Stimulated activated CD4-positive, alpha-beta T cell treated with anti-CD3 and anti-CD28 coated beads, Interleukin-4, amount 100 ng/mL, for 1 hour (primary cell): ENCODE results near the gene IFNL1.
"Not testable (repeated sequence)": the region's sequence is repeated elsewhere in the genome, so short reads cannot be mapped to it uniquely, and the experiment has no call there.

Experiments used
- DNase-seq: peaks from one replicate; pipeline ENCODE4 v3.0.0-alpha.2; 2020

IFNL1 gene

DNA sequence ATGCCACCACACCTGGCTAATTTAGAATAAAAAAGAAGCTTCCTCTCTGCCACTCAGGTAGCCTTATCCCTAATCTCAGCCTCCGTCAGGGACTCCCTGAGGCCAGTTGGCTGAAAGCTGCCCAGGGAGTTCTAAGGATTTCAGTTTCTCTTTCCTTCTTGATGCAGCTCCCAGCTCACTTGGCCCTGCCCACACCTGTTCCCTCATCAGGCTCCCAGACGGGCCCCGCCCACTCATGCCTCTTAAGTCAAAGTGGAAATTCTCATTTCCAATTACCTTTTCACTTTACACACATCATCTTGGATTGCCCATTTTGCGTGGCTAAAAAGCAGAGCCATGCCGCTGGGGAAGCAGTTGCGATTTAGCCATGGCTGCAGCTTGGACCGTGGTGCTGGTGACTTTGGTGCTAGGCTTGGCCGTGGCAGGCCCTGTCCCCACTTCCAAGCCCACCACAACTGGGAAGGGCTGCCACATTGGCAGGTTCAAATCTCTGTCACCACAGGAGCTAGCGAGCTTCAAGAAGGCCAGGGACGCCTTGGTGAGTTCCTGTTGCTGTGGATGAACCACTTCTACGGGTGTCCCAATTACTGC is at the start of gene IFNL1:
Gene IFNL1 (plus strand): TSS at position 353 of the 591 bp plus-strand sequence. CDS start 15 bp downstream, at position 368.
- DNase-seq: no peak

DNA sequence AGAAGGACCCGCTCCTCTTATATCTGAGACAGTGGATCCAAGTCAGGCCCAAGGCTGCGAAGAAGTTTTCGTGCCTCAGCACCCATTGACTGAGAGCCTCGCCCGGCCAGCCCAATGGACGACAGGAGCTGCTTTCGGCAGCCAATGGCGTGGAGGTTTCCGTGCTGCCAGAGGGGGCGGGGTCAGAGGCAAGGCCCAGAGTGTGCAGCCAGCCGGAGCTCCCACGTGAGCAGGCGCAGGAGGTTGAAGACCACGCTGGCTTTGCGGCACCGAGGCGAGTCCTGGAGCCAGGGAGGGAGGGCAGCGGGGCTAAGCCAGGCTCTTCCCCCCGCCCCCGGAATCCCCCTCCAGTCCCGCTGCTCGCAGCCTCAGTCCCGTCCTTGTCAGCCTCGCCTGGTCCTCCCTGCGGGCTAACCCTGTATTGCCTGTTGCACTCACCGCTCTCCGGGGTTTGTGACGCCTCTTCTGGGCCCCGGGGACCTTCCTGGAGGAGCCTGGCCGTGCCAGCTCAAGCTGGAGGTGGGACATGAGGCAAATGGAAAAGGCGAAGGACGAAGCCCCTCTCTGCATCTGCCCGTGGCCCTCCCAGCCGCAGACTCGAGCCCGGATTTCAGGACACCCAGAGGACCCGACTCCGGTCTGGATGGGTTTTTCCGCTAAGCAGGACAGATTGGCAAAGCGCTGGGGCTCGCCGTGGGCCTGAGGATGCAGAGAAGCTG is 49.1 kb upstream of the IFNL1 start:
- peak; percentile 41 for DNase-seq

DNA sequence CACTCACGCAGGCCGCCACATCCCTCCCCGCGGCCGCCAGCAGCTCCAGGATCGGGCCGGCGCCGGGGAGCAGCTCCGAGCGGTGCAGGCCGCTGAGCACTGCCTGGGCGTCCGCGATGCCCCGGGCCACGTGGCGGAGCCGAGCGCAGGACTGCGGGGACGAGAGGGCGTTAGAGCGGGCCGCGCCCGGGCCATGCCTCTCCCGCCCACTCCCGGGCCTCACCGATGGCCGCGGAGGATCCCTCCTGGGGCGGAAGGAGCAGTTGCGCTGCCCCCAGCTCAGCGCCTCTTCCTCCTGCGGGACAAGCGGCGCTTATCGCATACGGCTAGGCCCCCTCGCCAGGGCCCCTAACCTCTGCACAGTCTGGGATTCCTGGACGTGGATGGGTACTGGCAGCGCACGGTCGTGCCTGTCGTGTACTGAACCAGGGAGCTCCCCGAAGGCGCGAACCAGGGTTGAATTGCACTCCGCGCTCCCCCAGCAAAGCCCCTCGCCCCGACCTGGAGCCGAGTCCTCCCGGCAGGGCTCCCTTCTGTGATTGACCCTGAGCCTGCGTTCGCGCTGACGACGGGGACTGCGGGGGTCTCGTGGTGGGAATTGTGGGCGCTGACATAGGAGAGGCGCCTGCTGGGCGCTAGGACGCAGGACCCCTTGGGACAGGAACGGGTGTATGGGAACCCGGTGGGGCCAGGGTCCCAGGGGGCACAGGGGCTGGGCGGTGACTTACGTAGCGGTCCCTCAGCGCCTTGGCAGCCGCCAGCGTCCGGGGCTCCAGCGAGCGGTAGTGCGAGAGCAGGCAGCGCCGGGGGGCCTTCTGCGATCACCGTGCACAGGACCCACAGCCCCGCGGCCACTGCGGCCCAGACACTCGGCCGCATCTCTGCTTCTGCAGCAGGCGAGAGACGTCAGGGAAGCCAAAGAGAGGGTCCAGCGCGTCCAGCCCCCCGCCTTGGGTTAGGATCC is 48.2 kb upstream of the IFNL1 start:
- peak; percentile 8 for DNase-seq

DNA sequence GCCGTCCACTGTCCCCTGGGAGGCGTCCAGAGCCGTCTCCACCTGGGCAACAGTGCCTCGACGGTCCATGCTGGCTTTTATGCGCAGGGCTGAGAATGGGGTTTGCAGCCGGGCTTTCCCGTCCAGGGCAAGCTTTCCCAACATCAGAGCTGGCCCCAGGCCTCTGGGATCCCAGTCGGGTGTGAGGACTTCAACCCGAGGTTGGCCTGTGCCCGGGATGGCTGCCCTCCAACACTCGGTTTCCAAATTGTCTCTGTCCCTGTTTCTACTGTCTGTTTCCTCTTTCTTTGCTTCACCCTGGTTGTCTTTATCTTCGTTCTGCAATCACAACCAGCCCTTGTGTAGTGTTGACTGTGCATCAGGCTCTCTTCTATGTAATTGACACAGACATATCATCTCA is 47.4 kb upstream of the IFNL1 start, which contains the start of gene IFNL4:
Gene IFNL4 (minus strand): TSS at position 51 of the 400 bp plus-strand sequence.
- DNase-seq: no peak

GRCh38 chr19:39251081-39251480 is 45.1 kb upstream of the IFNL1 start:
- DNase-seq: no peak

DNA sequence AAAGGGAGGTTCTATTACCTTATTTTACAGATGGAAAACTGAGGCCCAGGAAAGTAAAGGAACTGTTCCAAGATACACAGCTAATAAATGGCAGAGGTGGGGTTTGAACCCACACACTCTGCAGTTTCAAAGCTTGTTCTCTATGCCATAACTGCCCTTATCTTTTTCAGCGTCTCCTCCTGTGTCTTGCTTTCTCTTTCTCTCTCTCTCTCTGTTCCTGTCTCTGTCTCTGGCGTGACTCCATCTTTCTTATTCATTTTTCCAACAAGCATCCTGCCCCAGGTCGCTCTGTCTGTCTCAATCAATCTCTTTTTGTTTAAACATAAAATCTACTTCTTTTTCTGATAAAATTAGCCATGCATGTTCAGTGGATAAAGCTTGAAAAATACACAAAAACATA is 44.4 kb upstream of the IFNL1 start:
- DNase-seq: no peak

DNA sequence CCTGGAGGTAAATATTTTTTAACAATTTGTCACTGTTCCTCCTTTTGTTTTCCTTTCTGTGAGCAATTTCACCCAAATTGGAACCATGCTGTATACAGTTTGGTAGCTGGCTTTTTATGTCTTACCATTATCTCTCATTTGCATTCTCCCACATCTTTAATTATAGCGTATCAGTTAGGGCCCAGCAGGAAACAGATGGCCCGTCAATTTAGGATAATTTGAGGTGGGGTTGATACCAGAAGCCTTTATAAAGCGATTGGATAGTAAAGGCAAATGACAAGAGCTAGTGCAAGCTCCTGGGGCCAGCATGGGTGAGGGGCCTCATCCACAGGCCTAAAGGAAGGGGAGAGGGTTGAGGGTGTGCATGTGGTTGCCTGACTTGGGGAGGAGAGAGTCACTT is 43.7 kb upstream of the IFNL1 start:
- no peak for DNase-seq

- no peak for DNase-seq
These were observed 42.6 kb upstream of the IFNL1 start for GRCh38 chr19:39253374-39254149.

DNA sequence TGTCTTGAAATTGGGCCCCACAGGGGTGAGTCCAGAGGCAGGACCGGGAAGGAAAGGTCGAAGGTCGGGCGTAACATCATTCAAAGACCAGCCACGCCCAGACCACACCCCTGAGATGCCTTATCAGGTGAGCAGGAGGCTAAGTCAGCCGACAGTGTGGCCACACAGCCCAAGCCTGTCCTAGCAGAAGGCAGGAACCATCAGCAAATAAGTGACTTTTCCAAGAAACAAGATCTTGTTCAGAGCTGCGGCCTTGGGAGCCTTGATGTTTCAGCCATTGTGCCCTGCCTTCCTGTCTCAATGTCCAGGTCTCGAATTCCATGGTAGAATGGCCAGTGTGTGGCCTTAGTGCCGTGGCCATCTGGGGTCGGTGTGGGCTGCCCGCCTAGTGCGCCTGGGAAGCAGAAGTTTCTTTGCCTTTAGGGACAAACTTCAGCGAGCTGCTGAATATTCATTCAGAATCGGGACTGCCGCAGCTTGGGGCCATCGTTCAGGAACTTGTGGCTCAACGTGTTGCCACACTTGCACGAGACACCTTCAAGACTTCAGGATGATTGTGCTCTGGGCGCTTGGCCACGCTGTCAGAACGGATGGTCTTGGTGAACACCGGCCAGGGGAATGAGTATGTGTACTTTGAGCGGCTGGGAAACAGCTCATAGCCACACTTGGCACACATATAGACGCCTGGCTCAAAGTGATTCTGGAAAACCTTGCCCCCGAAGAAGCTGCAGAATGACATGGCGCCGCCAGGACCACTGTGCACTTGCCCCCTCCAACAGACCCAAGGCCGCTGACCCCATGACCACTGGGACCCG is 41.5 kb upstream of the IFNL1 start:
- DNase-seq: no peak

- DNase-seq: no peak
These were observed 39.0 kb upstream of the IFNL1 start for GRCh38 chr19:39257227-39257626.

DNA sequence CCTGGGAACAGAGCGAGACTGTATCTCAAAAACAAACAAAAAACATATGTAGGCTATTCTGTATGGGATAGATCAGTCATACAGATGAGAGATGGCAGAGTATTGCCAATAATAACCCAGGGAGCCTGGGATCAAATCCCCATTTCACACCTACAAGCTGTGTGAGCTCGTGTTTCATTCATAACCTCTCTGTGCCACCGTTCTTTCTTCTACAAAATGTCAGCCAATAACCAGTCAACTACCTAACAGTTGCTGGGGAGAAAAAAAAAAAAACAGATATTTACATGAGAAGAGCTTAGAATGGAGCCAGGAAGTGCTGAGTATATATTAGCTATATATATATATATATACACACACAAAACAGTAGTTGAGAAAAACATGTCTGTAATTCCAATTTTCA is 34.5 kb upstream of the IFNL1 start:
- DNase-seq: no peak

- no peak for DNase-seq
These were observed 33.7 kb upstream of the IFNL1 start for GRCh38 chr19:39262496-39262895.

DNA sequence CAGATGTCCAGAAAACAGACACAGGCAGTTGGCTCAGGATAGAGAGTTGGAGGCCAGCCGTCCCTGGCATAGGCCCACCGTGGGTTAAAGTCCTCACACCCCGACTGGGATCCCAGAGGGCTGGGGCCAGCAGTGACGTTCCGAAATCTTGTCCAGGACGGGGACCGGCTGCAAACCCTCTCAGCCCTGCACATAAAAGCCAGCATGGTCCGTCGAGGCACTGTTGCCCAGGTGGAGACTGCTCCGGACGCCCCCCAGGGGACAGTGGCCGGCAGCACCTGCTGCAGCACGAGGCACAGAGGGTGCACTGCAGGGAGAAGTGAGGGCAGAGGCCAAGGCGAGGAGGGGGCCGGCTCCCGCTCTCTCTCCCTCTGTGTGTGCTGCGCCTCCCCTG is 32.3 kb upstream of the IFNL1 start:
- no peak for DNase-seq

DNA sequence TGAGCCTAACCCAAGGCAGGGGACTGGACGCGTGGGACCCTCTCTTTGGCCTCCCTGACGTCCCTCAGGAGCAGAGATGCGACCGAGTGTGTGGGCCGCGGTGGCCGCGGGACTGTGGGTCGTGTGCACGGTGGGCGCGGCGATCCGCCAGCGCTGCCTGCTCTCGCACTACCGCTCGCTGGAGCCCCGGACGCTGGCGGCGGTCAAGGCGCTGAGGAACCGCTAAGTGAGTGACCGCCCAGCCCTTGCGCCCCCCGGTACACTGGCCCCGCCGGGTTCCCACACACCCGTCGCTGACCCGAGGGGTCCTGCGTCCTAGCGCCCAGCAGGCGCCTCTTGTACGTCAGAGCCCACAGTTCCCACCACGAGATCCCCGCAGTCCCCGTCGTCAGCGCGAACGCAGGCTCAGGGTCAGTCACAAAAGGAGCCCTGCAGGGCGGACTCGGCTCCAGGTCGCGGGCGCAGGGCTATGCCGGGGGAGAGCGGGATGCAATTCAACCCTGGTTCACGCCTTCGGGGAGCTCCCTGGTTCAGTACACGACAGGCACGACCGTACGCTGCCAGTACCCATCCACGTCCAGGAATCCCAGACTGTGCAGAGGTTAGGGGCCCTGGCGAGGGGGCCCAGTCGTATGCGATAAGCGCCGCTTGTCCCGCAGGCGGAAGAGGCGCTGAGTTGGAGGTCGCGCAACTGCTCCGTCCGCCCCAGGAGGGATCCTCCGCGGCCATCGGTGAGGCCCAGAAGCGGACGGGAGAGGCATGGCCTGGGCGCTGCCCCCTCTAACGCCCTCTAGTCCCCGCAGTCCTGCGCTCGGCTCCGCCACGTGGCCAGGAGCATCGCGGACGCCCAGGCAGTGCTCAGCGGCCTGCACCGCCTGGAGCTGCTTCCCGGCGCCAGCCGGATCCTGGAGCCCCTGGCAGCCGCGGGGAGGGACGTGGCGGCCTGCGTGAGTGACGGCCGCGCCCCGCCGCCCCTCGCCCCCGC is 31.6 kb upstream of the IFNL1 start:
- DNase-seq: no peak

DNA sequence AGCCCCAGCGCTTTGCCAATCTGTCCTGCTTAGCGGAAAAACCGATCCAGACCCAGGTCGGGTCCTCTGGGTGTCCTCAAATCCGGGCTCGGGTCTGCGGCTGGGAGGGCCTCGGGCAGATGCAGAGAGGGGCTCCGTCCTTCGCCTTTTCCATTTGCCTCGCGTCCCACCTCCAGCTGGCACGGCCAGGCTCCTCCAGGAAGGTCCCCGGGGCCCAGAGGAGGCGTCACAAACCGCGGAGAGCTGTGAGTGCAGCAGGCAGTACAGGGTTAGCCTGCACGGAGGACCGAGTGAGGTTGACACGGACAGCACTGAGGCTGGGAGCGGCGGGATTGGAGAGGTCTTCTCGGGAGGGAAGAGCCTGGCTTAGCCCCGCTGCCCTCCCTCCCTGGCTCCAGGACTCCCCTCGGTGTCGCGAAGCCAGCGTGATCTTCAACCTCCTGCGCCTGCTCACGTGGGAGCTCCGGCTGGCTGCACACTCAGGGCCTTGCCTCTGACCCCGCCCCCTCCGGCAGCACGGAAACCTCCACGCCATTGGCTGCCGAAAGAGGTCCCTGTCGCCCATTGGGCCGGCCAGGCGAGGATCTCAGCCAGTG is 30.8 kb upstream of the IFNL1 start:
- peak; percentile 9 for DNase-seq

GRCh38 chr19:39268085-39268484 is 28.1 kb upstream of the IFNL1 start, which contains the start of gene IFNL2:
Gene IFNL2, plus strand, starts transcription at chr19:39268396. Its CDS starts 173 bp downstream, at chr19:39268569.
- not testable (repeated sequence) for DNase-seq

GRCh38 chr19:39268531-39269223 is 27.5 kb upstream of the IFNL1 start:
- not testable (repeated sequence) for DNase-seq

GRCh38 chr19:39269369-39269768 is 26.8 kb upstream of the IFNL1 start:
- not testable (repeated sequence) for DNase-seq
